ENCODE measurements around the gene ECE2. TPM values are rescaled to one million over a fixed set of nuclear protein-coding genes. Genes with fewer than 3 reads are reported as not detected.

The ECE2 gene
- total RNA-seq, 1 experiment from 2014 or later, result 0.46 TPM

DNA sequence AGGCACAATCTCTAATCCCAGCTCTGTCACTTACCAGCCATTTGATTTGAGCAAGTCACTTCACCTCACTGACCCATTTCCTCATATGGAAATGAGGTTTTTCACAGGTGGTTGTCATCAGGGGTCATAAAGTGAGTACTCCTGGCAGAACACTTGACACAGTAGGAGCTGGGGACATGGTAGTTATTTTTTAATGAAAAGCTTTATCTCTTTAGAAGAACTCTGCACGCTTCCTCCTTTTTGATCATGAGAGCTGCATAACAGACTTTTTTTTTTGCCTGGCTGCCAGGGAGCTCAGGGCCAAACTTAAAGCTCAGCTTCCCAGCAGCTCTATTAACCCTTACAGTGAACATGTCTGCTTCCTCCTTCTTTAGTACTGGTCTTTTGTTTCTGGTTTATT, 38.0 kb upstream of the ECE2 start (continued):
- no peak for TF ChIP-seq ZNF232 (CRISPR knock-in tag; IDR thresholded peaks at IDR 0.05)

GRCh38 chr3:184238246-184238818, 37.5 kb upstream of the ECE2 start:
- Mint-ChIP-seq H3K36me3 (peaks cover 9% of the 10 kb centered on the region), H3K27ac (no peak overlapping the region), H3K27me3 (ENCODE audit: low read depth) (peaks cover 12% of the 10 kb centered on the region), H3K4me3 (no peak overlapping the region), H3K9me3 (no peaks in the 10 kb centered on the region), H3K4me1 (peaks cover 3% of the 10 kb centered on the region; the same call in 1 of the 2 replicates)
- ChIA-PET POLR2A (interaction anchor here (1.0 kb wide), 1 partner anchor 8 kb away, joined by 3 read pairs; no protein-coding TSS in a partner anchor), CTCF (interaction anchor here (0.8 to 7.5 kb wide), 2 partner anchors 10 to 11 kb away, joined by 3 to 88 read pairs; partner anchors contain the start of genes EEF1AKMT4 and VWA5B2)
- no peak for TF ChIP-seq MXD4 (CRISPR knock-in tag; IDR thresholded peaks at IDR 0.05; ENCODE audit: borderline replicate concordance)
- TF ChIP-seq, protein P1, sequence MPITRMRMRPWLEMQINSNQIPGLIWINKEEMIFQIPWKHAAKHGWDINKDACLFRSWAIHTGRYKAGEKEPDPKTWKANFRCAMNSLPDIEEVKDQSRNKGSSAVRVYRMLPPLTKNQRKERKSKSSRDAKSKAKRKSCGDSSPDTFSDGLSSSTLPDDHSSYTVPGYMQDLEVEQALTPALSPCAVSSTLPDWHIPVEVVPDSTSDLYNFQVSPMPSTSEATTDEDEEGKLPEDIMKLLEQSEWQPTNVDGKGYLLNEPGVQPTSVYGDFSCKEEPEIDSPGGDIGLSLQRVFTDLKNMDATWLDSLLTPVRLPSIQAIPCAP (CRISPR knock-in tag; IDR thresholded peaks at IDR 0.05), result no peak
- no peak for TF ChIP-seq ZNF263 (CRISPR knock-in tag; IDR thresholded peaks at IDR 0.05; ENCODE audit: low read depth)
- no peak for TF ChIP-seq JUN (CRISPR knock-in tag; IDR thresholded peaks at IDR 0.05)
- TF ChIP-seq, protein P2, sequence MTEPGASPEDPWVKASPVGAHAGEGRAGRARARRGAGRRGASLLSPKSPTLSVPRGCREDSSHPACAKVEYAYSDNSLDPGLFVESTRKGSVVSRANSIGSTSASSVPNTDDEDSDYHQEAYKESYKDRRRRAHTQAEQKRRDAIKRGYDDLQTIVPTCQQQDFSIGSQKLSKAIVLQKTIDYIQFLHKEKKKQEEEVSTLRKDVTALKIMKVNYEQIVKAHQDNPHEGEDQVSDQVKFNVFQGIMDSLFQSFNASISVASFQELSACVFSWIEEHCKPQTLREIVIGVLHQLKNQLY (CRISPR knock-in tag; IDR thresholded peaks at IDR 0.05), result no peak
- TF ChIP-seq OVOL2 (CRISPR knock-in tag; IDR thresholded peaks at IDR 0.05; ENCODE audit: borderline replicate concordance), result no peak
- no peak for TF ChIP-seq ZBTB21 (CRISPR knock-in tag; IDR thresholded peaks at IDR 0.05; ENCODE audit: borderline replicate concordance)
- no peak for TF ChIP-seq TCF7 (CRISPR knock-in tag; IDR thresholded peaks at IDR 0.05; ENCODE audit: low read depth)
- DNase-seq (ENCODE audit: low spot score), result no peak
- ATAC-seq, result no peak

- H3K36me3 Mint-ChIP-seq, result peaks cover 9% of the 10 kb centered on the region
- TF ChIP-seq CDX4 (CRISPR knock-in tag; IDR thresholded peaks at IDR 0.05; ENCODE audit: borderline replicate concordance), result no peak
- TF ChIP-seq, protein P3, sequence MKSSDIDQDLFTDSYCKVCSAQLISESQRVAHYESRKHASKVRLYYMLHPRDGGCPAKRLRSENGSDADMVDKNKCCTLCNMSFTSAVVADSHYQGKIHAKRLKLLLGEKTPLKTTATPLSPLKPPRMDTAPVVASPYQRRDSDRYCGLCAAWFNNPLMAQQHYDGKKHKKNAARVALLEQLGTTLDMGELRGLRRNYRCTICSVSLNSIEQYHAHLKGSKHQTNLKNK (CRISPR knock-in tag; IDR thresholded peaks at IDR 0.05), result no peak
- H3K4me3 Mint-ChIP-seq, result no peak overlapping the region
- POLR2A ChIA-PET, result interaction anchor here (1.0 kb wide), 1 partner anchor 9 kb away, joined by 3 read pairs; no protein-coding TSS in a partner anchor
- CTCF ChIA-PET, result interaction anchor here (2.0 to 7.5 kb wide), 2 partner anchors 11 to 23 kb away, joined by 5 to 88 read pairs; partner anchors contain the start of genes CAMK2N2 and VWA5B2
- H3K27ac Mint-ChIP-seq, result no peak overlapping the region
- peaks cover 3% of the 10 kb centered on the region for H3K27me3 Mint-ChIP-seq (ENCODE audit: low read depth)
- DNase-seq (ENCODE audit: low spot score), result no peak
- ATAC-seq, result no peak
- H3K9me3 Mint-ChIP-seq, result no peaks in the 10 kb centered on the region
- peaks cover 3% of the 10 kb centered on the region; the same call in 1 of the 2 replicates for H3K4me1 Mint-ChIP-seq
These were observed 36.6 kb upstream of the ECE2 start for GRCh38 chr3:184239221-184239620.

- no peak overlapping the region for H3K4me3 Mint-ChIP-seq
- ChIA-PET CTCF (interaction anchor here (1.2 to 7.5 kb wide), 4 partner anchors 11 to 335 kb away, joined by 5 to 88 read pairs (median 9); partner anchors contain the start of genes CAMK2N2, EEF1AKMT4 and VWA5B2), POLR2A (interaction anchor here (0.6 kb wide), 1 partner anchor 19 kb away, joined by 5 read pairs; no protein-coding TSS in a partner anchor)
- no peak for TF ChIP-seq ZNF671 (CRISPR knock-in tag; IDR thresholded peaks at IDR 0.05)
- TF ChIP-seq ATF1 (CRISPR knock-in tag; IDR thresholded peaks at IDR 0.05), result no peak
- TF ChIP-seq USF1 (CRISPR knock-in tag; IDR thresholded peaks at IDR 0.05), result no peak
- no peak for TF ChIP-seq FOXK1 (CRISPR knock-in tag; IDR thresholded peaks at IDR 0.05)
- TF ChIP-seq ZNF532 (CRISPR knock-in tag; IDR thresholded peaks at IDR 0.05; ENCODE audit: borderline replicate concordance), result no peak
- no peak for TF ChIP-seq EMX1 (CRISPR knock-in tag; IDR thresholded peaks at IDR 0.05)
- TF ChIP-seq, protein P4, sequence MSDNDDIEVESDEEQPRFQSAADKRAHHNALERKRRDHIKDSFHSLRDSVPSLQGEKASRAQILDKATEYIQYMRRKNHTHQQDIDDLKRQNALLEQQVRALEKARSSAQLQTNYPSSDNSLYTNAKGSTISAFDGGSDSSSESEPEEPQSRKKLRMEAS (CRISPR knock-in tag; IDR thresholded peaks at IDR 0.05), result no peak
- TF ChIP-seq TCF7 (CRISPR knock-in tag; IDR thresholded peaks at IDR 0.05; ENCODE audit: low read depth), result no peak
- TF ChIP-seq ZNF121 (CRISPR knock-in tag; IDR thresholded peaks at IDR 0.05), result no peak
- TF ChIP-seq ZNF263 (CRISPR knock-in tag; IDR thresholded peaks at IDR 0.05; ENCODE audit: low read depth), result no peak
- H3K4me1 Mint-ChIP-seq, result peaks cover 3% of the 10 kb centered on the region; the same call in 1 of the 2 replicates
- ATAC-seq, result no peak
- no peak for DNase-seq (ENCODE audit: low spot score)
- H3K27me3 Mint-ChIP-seq (ENCODE audit: low read depth), result peaks cover 3% of the 10 kb centered on the region
- peaks cover 12% of the 10 kb centered on the region for H3K36me3 Mint-ChIP-seq
- no peak overlapping the region for H3K27ac Mint-ChIP-seq
- H3K9me3 Mint-ChIP-seq, result no peaks in the 10 kb centered on the region
These were observed 36.1 kb upstream of the ECE2 start for GRCh38 chr3:184239708-184240107.

Data from WTC11 (cell line).